ENCODE results near the gene LRRC23. TPM values are rescaled to one million over a fixed set of nuclear protein-coding genes. Genes with fewer than 3 reads are reported as not detected.
"Not testable (repeated sequence)": the region's sequence is repeated elsewhere in the genome, so short reads cannot be mapped to it uniquely, and the experiment has no call there.

LRRC23 gene
- total RNA-seq, 2 experiments from 2014 or later: 6.4 to 7.0 TPM

GRCh38 chr12:6872073-6873048, 32.3 kb upstream of the LRRC23 start:
- no peaks in the 10 kb centered on the region for H3K27me3 Mint-ChIP-seq
- CTCF ChIA-PET: interaction anchor here (0.6 to 3.2 kb wide), 49 partner anchors 9 to 431 kb away, joined by 3 to 51 read pairs (median 4); partner anchors contain the start of genes C12orf57, C1RL, CDCA3 and COPS7A
- H3K9me3 Mint-ChIP-seq (ENCODE audit: low read depth): no peaks in the 10 kb centered on the region
- H3K36me3 Mint-ChIP-seq (ENCODE audit: low read depth): peaks cover 67% of the 10 kb centered on the region
- peak; percentile 92 for DNase-seq
- intact Hi-C loops (cut with DNase I, micrococcal nuclease): loop anchor here (1.0 to 5.0 kb wide), 15 partner anchors 19 to 236 kb away; partner anchors contain the start of genes ENO2 (in 2 of the 2), C12orf57 (in 1 of the 2), C1RL (in 1 of the 2) and CDCA3 (in 1 of the 2)
- ATAC-seq: peak; percentile 28
- POLR2A ChIA-PET: interaction anchor here (0.5 to 2.9 kb wide), 17 partner anchors 9 to 379 kb away, joined by 3 to 31 read pairs (median 4); partner anchors contain the start of genes C12orf57, C1RL, CDCA3 and LRRC23
- H3K27ac Mint-ChIP-seq: peak overlapping the region; percentile 66
- peaks cover 50% of the 10 kb centered on the region for H3K4me1 Mint-ChIP-seq
- H3K4me3 Mint-ChIP-seq: peak overlapping the region; percentile 93

- DNase-seq: peak; percentile 100
- no peaks in the 10 kb centered on the region for H3K27me3 Mint-ChIP-seq
- ChIA-PET POLR2A (interaction anchor here (0.5 to 2.9 kb wide), 14 partner anchors 8 to 380 kb away, joined by 3 to 31 read pairs (median 5); partner anchors contain the start of genes C12orf57, C1RL, CDCA3 and LRRC23), CTCF (interaction anchor here (0.6 to 3.2 kb wide), 37 partner anchors 9 to 432 kb away, joined by 3 to 51 read pairs (median 4); partner anchors contain the start of genes C12orf57, CDCA3, COPS7A and GNB3)
- H3K4me1 Mint-ChIP-seq: peaks cover 50% of the 10 kb centered on the region
- H3K36me3 Mint-ChIP-seq (ENCODE audit: low read depth): peaks cover 62% of the 10 kb centered on the region
- H3K4me3 Mint-ChIP-seq: peak within 1 kb of the TSS; percentile 93
- peak within 1 kb of the TSS; percentile 86 for H3K27ac Mint-ChIP-seq
- peak; percentile 74 for ATAC-seq
- intact Hi-C loops (cut with DNase I, micrococcal nuclease): loop anchor here (1.0 to 5.0 kb wide), 14 partner anchors 18 to 235 kb away; partner anchors contain the start of genes ENO2 (in 2 of the 2), C1RL (in 1 of the 2), CDCA3 (in 1 of the 2) and EMG1 (in 1 of the 2)
- no peaks in the 10 kb centered on the region for H3K9me3 Mint-ChIP-seq (ENCODE audit: low read depth)
Observed at GRCh38 chr12:6873094-6874014, 31.3 kb upstream of the LRRC23 start, which contains the start of gene SPSB2. SPSB2 (minus strand) TSS chr12:6873303; CDS start chr12:6872901, 402 bp downstream.

- intact Hi-C loops (cut with DNase I, micrococcal nuclease): loop anchor here in 1 of 2 experiments (5.0 kb wide), 2 partner anchors 63 to 88 kb away; no protein-coding TSS in a partner anchor
- H3K27ac Mint-ChIP-seq: peak overlapping the region; percentile 86
- H3K27me3 Mint-ChIP-seq; POLR2A ChIA-PET; ATAC-seq; H3K9me3 Mint-ChIP-seq (ENCODE audit: low read depth); DNase-seq: not testable (repeated sequence)
- H3K4me3 Mint-ChIP-seq: peak overlapping the region; percentile 93
- H3K36me3 Mint-ChIP-seq (ENCODE audit: low read depth): peaks cover 55% of the 10 kb centered on the region
- H3K4me1 Mint-ChIP-seq: peaks cover 44% of the 10 kb centered on the region
- CTCF ChIA-PET: interaction anchor here (0.8 to 2.9 kb wide), 5 partner anchors 8 to 163 kb away, joined by 3 to 38 read pairs (median 6); no protein-coding TSS in a partner anchor
Observed at GRCh38 chr12:6874015-6874368, 30.6 kb upstream of the LRRC23 start.

- intact Hi-C loops (cut with DNase I, micrococcal nuclease); H3K27me3 Mint-ChIP-seq; ATAC-seq; H3K9me3 Mint-ChIP-seq (ENCODE audit: low read depth); H3K4me3 Mint-ChIP-seq; DNase-seq; H3K4me1 Mint-ChIP-seq; H3K27ac Mint-ChIP-seq: not testable (repeated sequence)
- ChIA-PET POLR2A (interaction anchor here (0.6 to 1.0 kb wide), 4 partner anchors 11 to 545 kb away, joined by 3 read pairs; partner anchors contain the start of gene USP5), CTCF (interaction anchor here (0.6 to 2.8 kb wide), 2 partner anchors 10 to 11 kb away, joined by 4 to 8 read pairs; no protein-coding TSS in a partner anchor)
- H3K36me3 Mint-ChIP-seq (ENCODE audit: low read depth): peaks cover 13% of the 10 kb centered on the region
Observed at GRCh38 chr12:6879824-6880223, 24.8 kb upstream of the LRRC23 start.

GRCh38 chr12:6883252-6883651, 21.4 kb upstream of the LRRC23 start:
- ChIA-PET CTCF (interaction anchor here (2.0 to 2.4 kb wide), 2 partner anchors 8 to 10 kb away, joined by 9 to 17 read pairs; partner anchors contain the start of gene SPSB2), POLR2A (no interaction called here)
- Mint-ChIP-seq H3K9me3 (ENCODE audit: low read depth) (no peaks in the 10 kb centered on the region), H3K4me3 (no peak overlapping the region), H3K4me1 (no peaks in the 10 kb centered on the region), H3K36me3 (ENCODE audit: low read depth) (peaks cover 3% of the 10 kb centered on the region), H3K27ac (no peak overlapping the region), H3K27me3 (no peaks in the 10 kb centered on the region)
- ATAC-seq: no peak
- no peak for DNase-seq
- intact Hi-C loops (cut with DNase I, micrococcal nuclease): no loop called here

GRCh38 chr12:6883683-6884082, 20.9 kb upstream of the LRRC23 start:
- Mint-ChIP-seq H3K27me3 (no peaks in the 10 kb centered on the region), H3K36me3 (ENCODE audit: low read depth) (peaks cover 3% of the 10 kb centered on the region), H3K4me1 (no peaks in the 10 kb centered on the region), H3K27ac (no peak overlapping the region), H3K4me3 (no peak overlapping the region), H3K9me3 (ENCODE audit: low read depth) (no peaks in the 10 kb centered on the region)
- ATAC-seq: no peak
- POLR2A ChIA-PET: no interaction called here
- CTCF ChIA-PET: no interaction called here
- intact Hi-C loops (cut with DNase I, micrococcal nuclease): no loop called here
- DNase-seq: no peak

- H3K4me3 Mint-ChIP-seq: no peak overlapping the region
Observed at GRCh38 chr12:6884539-6884938, 20.1 kb upstream of the LRRC23 start.

GRCh38 chr12:6886206-6886999, 18.2 kb upstream of the LRRC23 start:
- H3K4me3 Mint-ChIP-seq; CTCF ChIA-PET; DNase-seq; H3K36me3 Mint-ChIP-seq (ENCODE audit: low read depth); intact Hi-C loops (cut with DNase I, micrococcal nuclease); H3K27me3 Mint-ChIP-seq; POLR2A ChIA-PET; H3K4me1 Mint-ChIP-seq; ATAC-seq; H3K9me3 Mint-ChIP-seq (ENCODE audit: low read depth); H3K27ac Mint-ChIP-seq: not testable (repeated sequence)

More at GRCh38 chr12:6884539-6884938, 20.1 kb upstream of the LRRC23 start:
- no peaks in the 10 kb centered on the region for H3K9me3 Mint-ChIP-seq (ENCODE audit: low read depth)
- ATAC-seq (no peak), DNase-seq (no peak)
- H3K27ac Mint-ChIP-seq: no peak overlapping the region
- ChIA-PET CTCF (interaction anchor here (1.4 kb wide), 1 partner anchor 11 kb away, joined by 6 read pairs; no protein-coding TSS in a partner anchor), POLR2A (no interaction called here)
- intact Hi-C loops (cut with DNase I, micrococcal nuclease): no loop called here
- no peaks in the 10 kb centered on the region for H3K27me3 Mint-ChIP-seq
- peaks cover 3% of the 10 kb centered on the region for H3K36me3 Mint-ChIP-seq (ENCODE audit: low read depth)
- H3K4me1 Mint-ChIP-seq: no peaks in the 10 kb centered on the region

GRCh38 chr12:6887460-6887859, 17.2 kb upstream of the LRRC23 start:
- no peak overlapping the region for H3K27ac Mint-ChIP-seq
- ChIA-PET POLR2A (interaction anchor here (0.7 kb wide), 1 partner anchor 27 kb away, joined by 7 read pairs; no protein-coding TSS in a partner anchor), CTCF (interaction anchor here (0.6 to 1.0 kb wide), 3 partner anchors 18 to 38 kb away, joined by 3 read pairs; no protein-coding TSS in a partner anchor)
- H3K9me3 Mint-ChIP-seq (ENCODE audit: low read depth): no peaks in the 10 kb centered on the region
- no peak overlapping the region for H3K4me3 Mint-ChIP-seq
- H3K27me3 Mint-ChIP-seq: no peaks in the 10 kb centered on the region
- peaks cover 9% of the 10 kb centered on the region for H3K4me1 Mint-ChIP-seq
- intact Hi-C loops (cut with DNase I, micrococcal nuclease): no loop called here
- ATAC-seq (no peak), DNase-seq (no peak)
- peaks cover 8% of the 10 kb centered on the region for H3K36me3 Mint-ChIP-seq (ENCODE audit: low read depth)

GRCh38 chr12:6888360-6888759, 16.3 kb upstream of the LRRC23 start:
- CTCF ChIA-PET: interaction anchor here (0.6 kb wide), 1 partner anchor 37 kb away, joined by 3 read pairs; no protein-coding TSS in a partner anchor

More at GRCh38 chr12:6888360-6888759, 16.3 kb upstream of the LRRC23 start:
- H3K36me3 Mint-ChIP-seq (ENCODE audit: low read depth): peaks cover 8% of the 10 kb centered on the region
- intact Hi-C loops (cut with DNase I, micrococcal nuclease): no loop called here
- ATAC-seq: no peak
- DNase-seq: no peak
- H3K27ac Mint-ChIP-seq: no peak overlapping the region
- H3K27me3 Mint-ChIP-seq: no peaks in the 10 kb centered on the region
- H3K4me1 Mint-ChIP-seq: peaks cover 12% of the 10 kb centered on the region
- POLR2A ChIA-PET: no interaction called here
- no peak overlapping the region for H3K4me3 Mint-ChIP-seq
- H3K9me3 Mint-ChIP-seq (ENCODE audit: low read depth): no peaks in the 10 kb centered on the region
